ENCODE measurements around the gene DLL4.

DLL4 gene

DNA sequence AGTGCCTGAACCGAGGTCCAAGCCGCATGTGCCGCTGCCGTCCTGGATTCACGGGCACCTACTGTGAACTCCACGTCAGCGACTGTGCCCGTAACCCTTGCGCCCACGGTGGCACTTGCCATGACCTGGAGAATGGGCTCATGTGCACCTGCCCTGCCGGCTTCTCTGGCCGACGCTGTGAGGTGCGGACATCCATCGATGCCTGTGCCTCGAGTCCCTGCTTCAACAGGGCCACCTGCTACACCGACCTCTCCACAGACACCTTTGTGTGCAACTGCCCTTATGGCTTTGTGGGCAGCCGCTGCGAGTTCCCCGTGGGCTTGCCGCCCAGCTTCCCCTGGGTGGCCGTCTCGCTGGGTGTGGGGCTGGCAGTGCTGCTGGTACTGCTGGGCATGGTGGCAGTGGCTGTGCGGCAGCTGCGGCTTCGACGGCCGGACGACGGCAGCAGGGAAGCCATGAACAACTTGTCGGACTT lies 7.1 kb downstream of the DLL4 start:
- H3K27ac ChIP-seq = no peak overlapping the region
- TF ChIP-seq, protein P1, sequence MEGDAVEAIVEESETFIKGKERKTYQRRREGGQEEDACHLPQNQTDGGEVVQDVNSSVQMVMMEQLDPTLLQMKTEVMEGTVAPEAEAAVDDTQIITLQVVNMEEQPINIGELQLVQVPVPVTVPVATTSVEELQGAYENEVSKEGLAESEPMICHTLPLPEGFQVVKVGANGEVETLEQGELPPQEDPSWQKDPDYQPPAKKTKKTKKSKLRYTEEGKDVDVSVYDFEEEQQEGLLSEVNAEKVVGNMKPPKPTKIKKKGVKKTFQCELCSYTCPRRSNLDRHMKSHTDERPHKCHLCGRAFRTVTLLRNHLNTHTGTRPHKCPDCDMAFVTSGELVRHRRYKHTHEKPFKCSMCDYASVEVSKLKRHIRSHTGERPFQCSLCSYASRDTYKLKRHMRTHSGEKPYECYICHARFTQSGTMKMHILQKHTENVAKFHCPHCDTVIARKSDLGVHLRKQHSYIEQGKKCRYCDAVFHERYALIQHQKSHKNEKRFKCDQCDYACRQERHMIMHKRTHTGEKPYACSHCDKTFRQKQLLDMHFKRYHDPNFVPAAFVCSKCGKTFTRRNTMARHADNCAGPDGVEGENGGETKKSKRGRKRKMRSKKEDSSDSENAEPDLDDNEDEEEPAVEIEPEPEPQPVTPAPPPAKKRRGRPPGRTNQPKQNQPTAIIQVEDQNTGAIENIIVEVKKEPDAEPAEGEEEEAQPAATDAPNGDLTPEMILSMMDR (conservative IDR thresholded peaks at IDR 0.05) = no peak

DNA sequence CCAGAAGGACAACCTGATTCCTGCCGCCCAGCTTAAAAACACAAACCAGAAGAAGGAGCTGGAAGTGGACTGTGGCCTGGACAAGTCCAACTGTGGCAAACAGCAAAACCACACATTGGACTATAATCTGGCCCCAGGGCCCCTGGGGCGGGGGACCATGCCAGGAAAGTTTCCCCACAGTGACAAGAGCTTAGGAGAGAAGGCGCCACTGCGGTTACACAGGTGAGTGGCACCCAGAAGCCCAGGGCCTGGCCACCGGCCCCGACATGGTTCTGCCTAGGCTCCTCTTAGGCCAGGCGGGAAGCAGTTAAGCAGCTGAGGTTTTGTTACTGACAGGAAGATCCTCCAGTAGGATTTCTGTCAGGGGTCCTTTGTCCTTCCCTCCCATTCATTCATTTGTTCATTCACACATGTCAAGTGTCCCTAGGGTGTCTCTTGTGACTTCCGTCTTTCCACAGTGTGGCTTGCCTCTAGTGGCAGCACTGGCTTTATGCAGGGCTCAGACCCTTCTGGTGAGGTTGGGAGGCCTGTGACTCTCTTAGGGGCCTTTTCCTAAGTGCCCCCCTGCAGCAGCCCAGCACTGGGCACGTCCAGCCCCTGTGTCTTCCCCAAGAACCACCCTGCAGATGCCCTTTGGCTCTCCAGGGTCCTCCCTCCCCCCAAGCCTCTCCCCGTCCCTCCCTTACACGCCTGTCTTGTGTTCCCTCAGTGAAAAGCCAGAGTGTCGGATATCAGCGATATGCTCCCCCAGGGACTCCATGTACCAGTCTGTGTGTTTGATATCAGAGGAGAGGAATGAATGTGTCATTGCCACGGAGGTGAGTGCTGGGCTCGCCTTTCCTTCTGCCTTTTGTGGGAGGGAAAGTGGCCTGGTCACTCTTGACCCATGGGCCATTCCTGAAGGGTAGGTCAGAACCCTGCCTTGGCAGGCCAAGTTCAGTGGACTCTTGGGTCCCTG lies 7.8 kb downstream of the DLL4 start:
- peak overlapping the region; percentile 62 for H3K27ac ChIP-seq
- TF ChIP-seq, protein P1 (conservative IDR thresholded peaks at IDR 0.05) = no peak

DNA sequence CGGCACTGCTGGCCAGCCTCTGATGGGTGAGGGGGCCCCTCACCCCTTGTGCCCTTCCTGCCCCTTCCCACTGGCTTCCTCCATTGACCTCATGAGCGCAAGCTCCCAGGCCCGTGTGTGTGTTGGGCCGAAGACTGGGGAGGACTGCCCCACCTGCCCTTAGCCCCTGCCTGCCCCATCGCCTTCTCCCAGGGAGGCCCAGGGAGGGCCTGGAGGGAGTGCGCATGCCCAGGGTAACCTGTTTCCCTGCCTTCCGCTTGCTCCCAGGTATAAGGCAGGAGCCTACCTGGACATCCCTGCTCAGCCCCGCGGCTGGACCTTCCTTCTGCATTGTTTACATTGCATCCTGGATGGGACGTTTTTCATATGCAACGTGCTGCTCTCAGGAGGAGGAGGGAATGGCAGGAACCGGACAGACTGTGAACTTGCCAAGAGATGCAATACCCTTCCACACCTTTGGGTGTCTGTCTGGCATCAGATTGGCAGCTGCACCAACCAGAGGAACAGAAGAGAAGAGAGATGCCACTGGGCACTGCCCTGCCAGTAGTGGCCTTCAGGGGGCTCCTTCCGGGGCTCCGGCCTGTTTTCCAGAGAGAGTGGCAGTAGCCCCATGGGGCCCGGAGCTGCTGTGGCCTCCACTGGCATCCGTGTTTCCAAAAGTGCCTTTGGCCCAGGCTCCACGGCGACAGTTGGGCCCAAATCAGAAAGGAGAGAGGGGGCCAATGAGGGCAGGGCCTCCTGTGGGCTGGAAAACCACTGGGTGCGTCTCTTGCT lies 8.8 kb downstream of the DLL4 start:
- peak overlapping the region; percentile 62 for H3K27ac ChIP-seq
- TF ChIP-seq, protein P1 (conservative IDR thresholded peaks at IDR 0.05) = peak; percentile 83

DNA sequence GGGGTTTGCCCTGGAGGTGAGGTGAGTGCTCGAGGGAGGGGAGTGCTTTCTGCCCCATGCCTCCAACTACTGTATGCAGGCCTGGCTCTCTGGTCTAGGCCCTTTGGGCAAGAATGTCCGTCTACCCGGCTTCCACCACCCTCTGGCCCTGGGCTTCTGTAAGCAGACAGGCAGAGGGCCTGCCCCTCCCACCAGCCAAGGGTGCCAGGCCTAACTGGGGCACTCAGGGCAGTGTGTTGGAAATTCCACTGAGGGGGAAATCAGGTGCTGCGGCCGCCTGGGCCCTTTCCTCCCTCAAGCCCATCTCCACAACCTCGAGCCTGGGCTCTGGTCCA lies 9.4 kb downstream of the DLL4 start:
- H3K27ac ChIP-seq = peak overlapping the region; percentile 62
- TF ChIP-seq, protein P1 (conservative IDR thresholded peaks at IDR 0.05) = no peak

DNA sequence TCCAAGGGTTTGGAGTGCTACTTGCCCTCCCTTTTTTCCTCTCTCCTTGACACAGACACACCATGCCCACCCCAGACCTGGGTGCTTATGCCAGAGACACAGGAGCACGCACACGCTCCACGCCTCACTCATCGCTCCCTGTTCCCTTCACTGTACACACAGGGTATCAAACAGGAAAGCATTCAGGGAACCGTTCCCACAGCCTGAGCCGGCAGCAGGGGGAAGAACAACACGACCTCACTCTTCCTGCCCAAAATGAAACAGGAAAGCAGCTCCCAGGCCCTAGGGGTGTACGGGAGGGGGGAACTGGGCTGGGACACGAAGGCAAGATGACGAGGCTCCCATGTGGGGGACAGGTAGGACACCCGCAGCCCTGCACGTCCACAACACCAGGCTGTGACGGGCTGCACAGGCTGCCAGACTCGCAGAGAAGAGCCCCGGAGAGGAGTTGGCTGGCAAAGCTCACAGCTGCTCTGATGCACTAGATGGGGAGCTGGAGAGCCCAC lies 11.2 kb downstream of the DLL4 start:
- TF ChIP-seq, protein P1 (conservative IDR thresholded peaks at IDR 0.05) = no peak
- no peak overlapping the region for H3K27ac ChIP-seq

DNA sequence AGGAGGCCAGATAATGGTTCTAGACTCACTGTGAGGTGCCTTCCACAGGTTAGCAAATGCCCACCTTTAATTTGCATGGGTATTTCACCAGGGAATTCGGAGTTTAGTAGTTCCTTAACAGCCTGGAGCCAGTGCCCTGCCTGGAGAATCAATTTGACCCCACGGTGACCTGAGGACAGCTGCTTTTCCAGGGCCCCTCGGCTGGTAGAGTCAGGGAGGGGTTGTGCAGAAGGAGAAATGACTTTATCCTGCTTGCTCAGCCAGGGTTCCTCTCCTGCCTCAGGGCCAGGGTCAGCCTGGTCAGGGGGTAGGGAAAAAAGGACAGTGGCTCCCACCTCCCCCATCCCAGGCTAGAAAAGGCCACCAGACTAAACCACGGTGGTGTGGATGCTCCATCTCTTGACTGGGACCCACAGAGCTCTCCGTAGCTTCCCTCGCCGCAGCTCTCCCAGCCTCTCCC lies 12.0 kb downstream of the DLL4 start:
- TF ChIP-seq, protein P1 (conservative IDR thresholded peaks at IDR 0.05) = no peak
- peak overlapping the region; percentile 85 for H3K27ac ChIP-seq

All from VCaP (cell line).